SU-DHL-6 (cell line): ENCODE results near the gene GLI3.

Source experiments
- EZH2phosphoT487 ChIP-seq: fragments of 200-600 bp; sonication (generic), shearing (Covaris generic); conservative IDR thresholded peaks from 2 replicates; pipeline ENCODE4 v1.6.1; 2018; ENCODE audit warnings: mild to moderate bottlenecking, antibody characterized with exemption, low read length, moderate library complexity, mixed read lengths
- TF ChIP-seq, protein P1 (sequence below): fragments of 200-600 bp; sonication (generic); IDR thresholded peaks from one replicate; pipeline ENCODE4 v1.5.1; 2017; ENCODE audit warnings: antibody characterized with exemption, mild to moderate bottlenecking, low read length, moderate library complexity; ENCODE audit not compliant: insufficient read depth, poor library complexity, severe bottlenecking

GRCh38 chr7:42274053-42274452 lies 37.0 kb upstream of the GLI3 start:
- TF ChIP-seq, protein P1, sequence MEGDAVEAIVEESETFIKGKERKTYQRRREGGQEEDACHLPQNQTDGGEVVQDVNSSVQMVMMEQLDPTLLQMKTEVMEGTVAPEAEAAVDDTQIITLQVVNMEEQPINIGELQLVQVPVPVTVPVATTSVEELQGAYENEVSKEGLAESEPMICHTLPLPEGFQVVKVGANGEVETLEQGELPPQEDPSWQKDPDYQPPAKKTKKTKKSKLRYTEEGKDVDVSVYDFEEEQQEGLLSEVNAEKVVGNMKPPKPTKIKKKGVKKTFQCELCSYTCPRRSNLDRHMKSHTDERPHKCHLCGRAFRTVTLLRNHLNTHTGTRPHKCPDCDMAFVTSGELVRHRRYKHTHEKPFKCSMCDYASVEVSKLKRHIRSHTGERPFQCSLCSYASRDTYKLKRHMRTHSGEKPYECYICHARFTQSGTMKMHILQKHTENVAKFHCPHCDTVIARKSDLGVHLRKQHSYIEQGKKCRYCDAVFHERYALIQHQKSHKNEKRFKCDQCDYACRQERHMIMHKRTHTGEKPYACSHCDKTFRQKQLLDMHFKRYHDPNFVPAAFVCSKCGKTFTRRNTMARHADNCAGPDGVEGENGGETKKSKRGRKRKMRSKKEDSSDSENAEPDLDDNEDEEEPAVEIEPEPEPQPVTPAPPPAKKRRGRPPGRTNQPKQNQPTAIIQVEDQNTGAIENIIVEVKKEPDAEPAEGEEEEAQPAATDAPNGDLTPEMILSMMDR, result no peak
- TF ChIP-seq EZH2phosphoT487, result no peak
